Retinal pigment epithelial cell (primary cell): ENCODE results near the gene GMPR2.
"Not testable (repeated sequence)": the region's sequence is repeated elsewhere in the genome, so short reads cannot be mapped to it uniquely, and the experiment has no call there.

Experiments used
- DNase-seq: peaks from one replicate; pipeline ENCODE4 v3.0.0-alpha.2; 2010; ENCODE audit warnings: low read depth
- H3K4me3 ChIP-seq: 2 replicates; pipeline ENCODE4 v1.5.1; 2011; ENCODE audit warnings: mild to moderate bottlenecking, low read length, control low read depth, moderate library complexity
- TF ChIP-seq, protein P1 (sequence below): conservative IDR thresholded peaks from 2 replicates; pipeline ENCODE4 v1.5.1; 2011; ENCODE audit warnings: low read depth, low read length, control low read depth, inconsistent platforms

GMPR2 gene

GRCh38 chr14:24213866-24214662, 18.7 kb upstream of the GMPR2 start:
- peak overlapping the region; percentile 83 for H3K4me3 ChIP-seq
- DNase-seq = no peak
- TF ChIP-seq, protein P1, sequence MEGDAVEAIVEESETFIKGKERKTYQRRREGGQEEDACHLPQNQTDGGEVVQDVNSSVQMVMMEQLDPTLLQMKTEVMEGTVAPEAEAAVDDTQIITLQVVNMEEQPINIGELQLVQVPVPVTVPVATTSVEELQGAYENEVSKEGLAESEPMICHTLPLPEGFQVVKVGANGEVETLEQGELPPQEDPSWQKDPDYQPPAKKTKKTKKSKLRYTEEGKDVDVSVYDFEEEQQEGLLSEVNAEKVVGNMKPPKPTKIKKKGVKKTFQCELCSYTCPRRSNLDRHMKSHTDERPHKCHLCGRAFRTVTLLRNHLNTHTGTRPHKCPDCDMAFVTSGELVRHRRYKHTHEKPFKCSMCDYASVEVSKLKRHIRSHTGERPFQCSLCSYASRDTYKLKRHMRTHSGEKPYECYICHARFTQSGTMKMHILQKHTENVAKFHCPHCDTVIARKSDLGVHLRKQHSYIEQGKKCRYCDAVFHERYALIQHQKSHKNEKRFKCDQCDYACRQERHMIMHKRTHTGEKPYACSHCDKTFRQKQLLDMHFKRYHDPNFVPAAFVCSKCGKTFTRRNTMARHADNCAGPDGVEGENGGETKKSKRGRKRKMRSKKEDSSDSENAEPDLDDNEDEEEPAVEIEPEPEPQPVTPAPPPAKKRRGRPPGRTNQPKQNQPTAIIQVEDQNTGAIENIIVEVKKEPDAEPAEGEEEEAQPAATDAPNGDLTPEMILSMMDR = no peak

GRCh38 chr14:24215495-24216344, 17.0 kb upstream of the GMPR2 start, which contains the start of gene MDP1:
TSS of gene MDP1 (minus strand) at chr14:24216066. CDS start at chr14:24215955, 111 bp downstream.
- TF ChIP-seq, protein P1 = peak; percentile 62
- H3K4me3 ChIP-seq = peak within 1 kb of the TSS; percentile 89
- peak; percentile 63 for DNase-seq

GRCh38 chr14:24216345-24216699, 16.4 kb upstream of the GMPR2 start:
- no peak for DNase-seq
- peak overlapping the region; percentile 89 for H3K4me3 ChIP-seq
- TF ChIP-seq, protein P1 = no peak

DNA sequence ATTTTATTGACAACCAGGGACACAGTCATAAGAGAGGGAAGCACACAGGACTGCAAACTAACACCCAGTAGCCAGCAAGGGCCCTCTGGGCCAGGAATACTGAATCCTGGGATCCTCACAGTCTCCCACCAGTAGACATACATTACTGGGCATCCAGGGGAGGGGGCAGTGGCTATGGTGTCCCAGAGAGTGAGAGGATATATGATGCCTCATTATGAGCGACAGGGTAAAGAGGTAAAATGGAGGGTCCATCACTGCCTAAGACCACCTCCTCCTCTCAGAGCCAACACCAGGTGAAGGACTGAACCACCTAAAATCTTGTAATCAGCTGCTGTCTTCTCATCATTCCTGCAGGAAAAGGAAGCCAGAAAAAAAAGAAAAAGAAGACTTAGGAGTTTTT, 15.9 kb upstream of the GMPR2 start:
- not testable (repeated sequence) for H3K4me3 ChIP-seq, DNase-seq

- no peak for DNase-seq
- no peak overlapping the region for H3K4me3 ChIP-seq
- TF ChIP-seq, protein P1 = no peak
Measured at GRCh38 chr14:24219080-24219479, 13.6 kb upstream of the GMPR2 start.

DNA sequence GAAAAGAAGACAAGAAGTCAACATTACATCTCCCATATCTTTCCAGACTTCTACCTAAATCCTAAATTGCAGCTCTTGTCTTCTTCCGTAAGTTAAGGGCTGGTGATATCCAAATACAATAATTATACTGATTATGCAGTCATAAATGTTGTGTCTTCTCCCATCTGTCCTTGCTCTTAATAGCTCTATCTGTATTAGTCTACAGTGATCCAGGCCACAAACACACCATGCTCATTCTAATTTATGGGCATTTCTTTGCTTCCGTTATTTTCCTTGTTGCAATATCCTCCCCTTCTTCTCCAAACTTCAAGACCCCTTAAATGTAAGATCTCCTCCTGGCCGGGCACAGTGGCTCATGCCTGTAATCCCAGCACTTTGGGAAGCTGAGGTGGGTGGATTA, 13.2 kb upstream of the GMPR2 start:
- no peak for DNase-seq
- H3K4me3 ChIP-seq = no peak overlapping the region
- TF ChIP-seq, protein P1 = no peak

DNA sequence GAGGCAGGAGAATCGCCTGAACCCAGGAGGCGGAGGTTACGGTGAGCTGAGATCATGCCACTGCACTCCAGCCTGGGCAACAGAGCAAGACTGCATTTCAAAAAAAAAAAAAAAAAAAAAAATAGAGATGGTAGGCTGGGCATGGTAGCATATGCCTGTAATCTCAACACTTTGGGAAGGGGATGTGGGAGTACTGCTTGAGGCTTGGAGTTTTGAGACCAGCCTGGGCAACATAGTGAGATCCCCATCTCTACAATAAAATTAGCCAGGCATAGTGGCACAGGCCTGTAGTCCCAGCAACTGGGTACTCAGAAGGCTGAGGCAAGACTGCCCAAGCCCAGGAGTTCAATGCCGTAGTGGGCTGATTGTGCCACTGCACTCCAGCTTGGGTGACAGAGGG, 9.7 kb upstream of the GMPR2 start:
- H3K4me3 ChIP-seq = not testable (repeated sequence)

GRCh38 chr14:24224618-24225071, 8.1 kb upstream of the GMPR2 start:
- peak; percentile 47 for DNase-seq
- H3K4me3 ChIP-seq = no peak overlapping the region
- TF ChIP-seq, protein P1 = no peak

More for the DNA sequence above, 9.7 kb upstream of the GMPR2 start:
- not testable (repeated sequence) for DNase-seq
